ENCODE data around the gene AAK1.

The AAK1 gene

GRCh38 chr2:69549421-69549820, 94.1 kb downstream of the AAK1 start:
- H3K4me1 ChIP-seq (ENCODE audit: control insufficient read depth, insufficient read depth, low read length): no peaks in the 10 kb centered on the region

GRCh38 chr2:69547984-69548715, 95.4 kb downstream of the AAK1 start:
- Histone ChIP-seq H3K36me3 (ENCODE audit: control insufficient read depth, insufficient read depth, low read length) (no peaks in the 10 kb centered on the region), H3K4me1 (ENCODE audit: control insufficient read depth, insufficient read depth, low read length) (no peaks in the 10 kb centered on the region)
- no CpG with 5 or more reads among the region's 2 CpGs for WGBS (ENCODE audit: insufficient coverage, insufficient read length)

More at GRCh38 chr2:69549421-69549820, 94.1 kb downstream of the AAK1 start:
- Histone ChIP-seq H3K4me3 (ENCODE audit: low read length) (no peak overlapping the region), H3K27me3 (ENCODE audit: control insufficient read depth, insufficient read depth, low read length) (no peaks in the 10 kb centered on the region), H3K27ac (ENCODE audit: low read length) (no peak overlapping the region), H3K9me3 (ENCODE audit: control insufficient read depth, insufficient read depth, low read length) (no peaks in the 10 kb centered on the region; the same call in 1 of the 2 replicates), H3K36me3 (ENCODE audit: control insufficient read depth, insufficient read depth, low read length) (no peaks in the 10 kb centered on the region)
- no peak for DNase-seq (ENCODE audit: low read depth, low spot score)

GRCh38 chr2:69546646-69547045, 96.9 kb downstream of the AAK1 start:
- no peaks in the 10 kb centered on the region for H3K4me1 ChIP-seq (ENCODE audit: control insufficient read depth, insufficient read depth, low read length)
- no CpG with 5 or more reads among the region's 1 CpG for WGBS (ENCODE audit: insufficient coverage, insufficient read length)
- no peaks in the 10 kb centered on the region for H3K27me3 ChIP-seq (ENCODE audit: control insufficient read depth, insufficient read depth, low read length)
- no peak for DNase-seq (ENCODE audit: low read depth, low spot score)
- H3K4me3 ChIP-seq (ENCODE audit: low read length): no peak overlapping the region
- H3K9me3 ChIP-seq (ENCODE audit: control insufficient read depth, insufficient read depth, low read length): no peaks in the 10 kb centered on the region; the same call in 1 of the 2 replicates
- no peaks in the 10 kb centered on the region; the same call in 1 of the 2 replicates for H3K36me3 ChIP-seq (ENCODE audit: control insufficient read depth, insufficient read depth, low read length)
- no peak overlapping the region for H3K27ac ChIP-seq (ENCODE audit: low read length)

More at GRCh38 chr2:69547984-69548715, 95.4 kb downstream of the AAK1 start:
- Histone ChIP-seq H3K9me3 (ENCODE audit: control insufficient read depth, insufficient read depth, low read length) (no peaks in the 10 kb centered on the region; the same call in 1 of the 2 replicates), H3K4me3 (ENCODE audit: low read length) (no peak overlapping the region), H3K27me3 (ENCODE audit: control insufficient read depth, insufficient read depth, low read length) (no peaks in the 10 kb centered on the region), H3K27ac (ENCODE audit: low read length) (no peak overlapping the region)
- DNase-seq (ENCODE audit: low read depth, low spot score): no peak

- DNase-seq (ENCODE audit: low read depth, low spot score): no peak
- no CpG with 5 or more reads among the region's 2 CpGs for WGBS (ENCODE audit: insufficient coverage, insufficient read length)
Measured at GRCh38 chr2:69545477-69545932, 98.0 kb downstream of the AAK1 start.

GRCh38 chr2:69544951-69545350, 98.6 kb downstream of the AAK1 start:
- Histone ChIP-seq H3K27ac (ENCODE audit: low read length) (no peak overlapping the region), H3K9me3 (ENCODE audit: control insufficient read depth, insufficient read depth, low read length) (no peaks in the 10 kb centered on the region; the same call in 1 of the 2 replicates), H3K36me3 (ENCODE audit: control insufficient read depth, insufficient read depth, low read length) (no peaks in the 10 kb centered on the region; the same call in 1 of the 2 replicates), H3K4me1 (ENCODE audit: control insufficient read depth, insufficient read depth, low read length) (no peaks in the 10 kb centered on the region), H3K4me3 (ENCODE audit: low read length) (no peak overlapping the region), H3K27me3 (ENCODE audit: control insufficient read depth, insufficient read depth, low read length) (no peaks in the 10 kb centered on the region)
- DNase-seq (ENCODE audit: low read depth, low spot score): no peak
- no CpG with 5 or more reads among the region's 1 CpG for WGBS (ENCODE audit: insufficient coverage, insufficient read length)

More at GRCh38 chr2:69545477-69545932, 98.0 kb downstream of the AAK1 start:
- H3K9me3 ChIP-seq (ENCODE audit: control insufficient read depth, insufficient read depth, low read length): no peaks in the 10 kb centered on the region; the same call in 1 of the 2 replicates
- H3K4me1 ChIP-seq (ENCODE audit: control insufficient read depth, insufficient read depth, low read length): no peaks in the 10 kb centered on the region
- H3K4me3 ChIP-seq (ENCODE audit: low read length): no peak overlapping the region
- no peaks in the 10 kb centered on the region for H3K27me3 ChIP-seq (ENCODE audit: control insufficient read depth, insufficient read depth, low read length)
- H3K27ac ChIP-seq (ENCODE audit: low read length): no peak overlapping the region
- H3K36me3 ChIP-seq (ENCODE audit: control insufficient read depth, insufficient read depth, low read length): no peaks in the 10 kb centered on the region; the same call in 1 of the 2 replicates

GRCh38 chr2:69539549-69539908, 104.0 kb downstream of the AAK1 start:
- Histone ChIP-seq H3K4me3 (ENCODE audit: low read length) (no peak overlapping the region), H3K27me3 (ENCODE audit: control insufficient read depth, insufficient read depth, low read length) (no peaks in the 10 kb centered on the region), H3K36me3 (ENCODE audit: control insufficient read depth, insufficient read depth, low read length) (peaks cover 2% of the 10 kb centered on the region; the same call in 1 of the 2 replicates), H3K27ac (ENCODE audit: low read length) (no peak overlapping the region), H3K9me3 (ENCODE audit: control insufficient read depth, insufficient read depth, low read length) (no peaks in the 10 kb centered on the region), H3K4me1 (ENCODE audit: control insufficient read depth, insufficient read depth, low read length) (no peaks in the 10 kb centered on the region)
- no peak for DNase-seq (ENCODE audit: low read depth, low spot score)

DNA sequence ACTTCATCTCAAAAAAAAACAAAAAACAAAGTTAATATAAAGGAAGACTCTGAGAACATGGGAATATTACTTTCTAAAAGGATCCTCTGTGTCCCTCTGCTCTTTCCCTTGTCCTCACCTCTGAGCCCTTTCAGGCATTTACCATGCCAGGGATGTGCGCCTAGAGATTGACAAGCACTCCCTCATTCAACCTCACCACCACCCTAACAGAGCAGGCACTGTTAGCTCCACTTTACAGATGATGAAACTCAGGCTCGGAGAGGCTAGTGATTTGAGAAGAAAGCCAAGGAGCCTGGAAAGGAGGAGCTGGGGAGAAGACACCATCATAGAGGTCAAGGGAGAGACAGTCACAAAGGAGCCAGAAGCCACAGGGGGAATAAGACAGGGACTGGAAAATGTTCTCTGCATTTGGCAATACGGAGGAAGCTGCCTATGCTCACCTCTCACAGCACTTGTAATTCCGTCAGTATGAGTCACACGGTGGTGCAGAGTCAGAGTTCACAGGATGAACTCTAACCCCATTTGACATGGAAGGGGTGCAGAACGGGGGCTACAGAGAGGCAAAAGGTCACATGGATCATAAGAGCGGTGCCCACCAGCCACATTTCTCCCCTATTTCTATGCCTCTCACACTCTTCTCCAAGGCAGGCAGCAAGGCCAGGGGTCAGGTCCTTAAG, 104.5 kb downstream of the AAK1 start:
- H3K27ac ChIP-seq (ENCODE audit: low read length): no peak overlapping the region
- H3K4me3 ChIP-seq (ENCODE audit: low read length): no peak overlapping the region
- no peak for DNase-seq (ENCODE audit: low read depth, low spot score)

GRCh38 chr2:69538249-69538648, 105.3 kb downstream of the AAK1 start:
- Histone ChIP-seq H3K27me3 (ENCODE audit: control insufficient read depth, insufficient read depth, low read length) (no peaks in the 10 kb centered on the region), H3K4me1 (ENCODE audit: control insufficient read depth, insufficient read depth, low read length) (no peaks in the 10 kb centered on the region), H3K27ac (ENCODE audit: low read length) (no peak overlapping the region), H3K4me3 (ENCODE audit: low read length) (no peak overlapping the region), H3K9me3 (ENCODE audit: control insufficient read depth, insufficient read depth, low read length) (no peaks in the 10 kb centered on the region), H3K36me3 (ENCODE audit: control insufficient read depth, insufficient read depth, low read length) (peaks cover 2% of the 10 kb centered on the region; the same call in 1 of the 2 replicates)
- no peak for DNase-seq (ENCODE audit: low read depth, low spot score)
- WGBS (ENCODE audit: insufficient coverage, insufficient read length): no CpG with 5 or more reads among the region's 4 CpGs

More for the DNA sequence above, 104.5 kb downstream of the AAK1 start:
- H3K4me1 ChIP-seq (ENCODE audit: control insufficient read depth, insufficient read depth, low read length): no peaks in the 10 kb centered on the region
- H3K9me3 ChIP-seq (ENCODE audit: control insufficient read depth, insufficient read depth, low read length): no peaks in the 10 kb centered on the region
- WGBS (ENCODE audit: insufficient coverage, insufficient read length): no CpG with 5 or more reads among the region's 7 CpGs
- peaks cover 2% of the 10 kb centered on the region; the same call in 1 of the 2 replicates for H3K36me3 ChIP-seq (ENCODE audit: control insufficient read depth, insufficient read depth, low read length)
- no peaks in the 10 kb centered on the region for H3K27me3 ChIP-seq (ENCODE audit: control insufficient read depth, insufficient read depth, low read length)

- WGBS (ENCODE audit: insufficient coverage, insufficient read length): no CpG with 5 or more reads among the region's 5 CpGs
- Histone ChIP-seq H3K27me3 (ENCODE audit: control insufficient read depth, insufficient read depth, low read length) (no peaks in the 10 kb centered on the region), H3K27ac (ENCODE audit: low read length) (no peak overlapping the region), H3K4me3 (ENCODE audit: low read length) (no peak overlapping the region), H3K36me3 (ENCODE audit: control insufficient read depth, insufficient read depth, low read length) (0 out of 2 replicates have a peak, but pooled peaks cover 2% of the 10 kb centered on the region), H3K4me1 (ENCODE audit: control insufficient read depth, insufficient read depth, low read length) (no peaks in the 10 kb centered on the region), H3K9me3 (ENCODE audit: control insufficient read depth, insufficient read depth, low read length) (no peaks in the 10 kb centered on the region)
- DNase-seq (ENCODE audit: low read depth, low spot score): no peak
Measured at GRCh38 chr2:69535817-69536241, 107.7 kb downstream of the AAK1 start.

DNA sequence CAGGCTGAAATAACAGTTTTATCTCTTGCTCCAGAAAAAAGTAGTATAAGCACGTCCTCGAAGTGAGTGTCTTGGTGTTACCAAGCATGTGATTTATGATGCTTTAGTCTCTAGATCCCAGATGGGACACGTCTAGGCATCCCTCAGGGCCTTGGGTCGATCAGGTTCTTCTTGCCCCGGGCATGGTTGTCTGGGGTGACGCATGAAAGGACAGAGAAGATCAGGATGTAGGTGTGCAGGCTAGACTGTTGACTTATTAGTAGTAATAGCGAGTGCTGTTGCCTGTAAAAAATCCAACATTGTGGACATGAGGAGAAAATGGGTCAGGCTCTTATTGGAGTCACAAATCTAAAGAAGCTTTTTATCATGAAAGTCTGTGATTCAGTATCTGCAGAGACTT, 112.4 kb downstream of the AAK1 start:
- Histone ChIP-seq H3K9me3 (ENCODE audit: control insufficient read depth, insufficient read depth, low read length) (no peaks in the 10 kb centered on the region), H3K27ac (ENCODE audit: low read length) (no peak overlapping the region), H3K4me3 (ENCODE audit: low read length) (no peak overlapping the region), H3K4me1 (ENCODE audit: control insufficient read depth, insufficient read depth, low read length) (no peaks in the 10 kb centered on the region), H3K27me3 (ENCODE audit: control insufficient read depth, insufficient read depth, low read length) (no peaks in the 10 kb centered on the region), H3K36me3 (ENCODE audit: control insufficient read depth, insufficient read depth, low read length) (no peaks in the 10 kb centered on the region)
- no peak for DNase-seq (ENCODE audit: low read depth, low spot score)
- no CpG with 5 or more reads among the region's 7 CpGs for WGBS (ENCODE audit: insufficient coverage, insufficient read length)

Data from iPS DF 6.9 (cell line).